Measurements from ENCODE around the gene CKB.

The CKB gene

GRCh38 chr14:103539056-103539825 is 16.6 kb upstream of the CKB start:
- in situ Hi-C loops (cut with HindIII; ENCODE audit: low sequenced_read_pairs): no loop called here

- in situ Hi-C loops (cut with HindIII; ENCODE audit: low sequenced_read_pairs): no loop called here
These were observed 15.8 kb upstream of the CKB start for GRCh38 chr14:103538291-103539055.

GRCh38 chr14:103537175-103537990 is 14.8 kb upstream of the CKB start:
- in situ Hi-C loops (cut with HindIII; ENCODE audit: low sequenced_read_pairs): no loop called here

- in situ Hi-C loops (cut with HindIII; ENCODE audit: low sequenced_read_pairs): no loop called here
These were observed 14.1 kb upstream of the CKB start for GRCh38 chr14:103536693-103537092.

- in situ Hi-C loops (cut with HindIII; ENCODE audit: low sequenced_read_pairs): no loop called here
These were observed 13.4 kb upstream of the CKB start for GRCh38 chr14:103535891-103536565.

- in situ Hi-C loops (cut with HindIII; ENCODE audit: low sequenced_read_pairs): no loop called here
These were observed 12.7 kb upstream of the CKB start for GRCh38 chr14:103535081-103535890.

GRCh38 chr14:103534576-103535061 is 12.0 kb upstream of the CKB start:
- in situ Hi-C loops (cut with HindIII; ENCODE audit: low sequenced_read_pairs): no loop called here

GRCh38 chr14:103533999-103534575 is 11.5 kb upstream of the CKB start:
- in situ Hi-C loops (cut with HindIII; ENCODE audit: low sequenced_read_pairs): no loop called here

- in situ Hi-C loops (cut with HindIII; ENCODE audit: low sequenced_read_pairs): no loop called here
These were observed 10.7 kb upstream of the CKB start for GRCh38 chr14:103533137-103533998.

GRCh38 chr14:103532216-103533136 is 9.8 kb upstream of the CKB start:
- in situ Hi-C loops (cut with HindIII; ENCODE audit: low sequenced_read_pairs): no loop called here

- in situ Hi-C loops (cut with HindIII; ENCODE audit: low sequenced_read_pairs): no loop called here
These were observed 9.0 kb upstream of the CKB start for GRCh38 chr14:103531421-103532215.

GRCh38 chr14:103530831-103531230 is 8.2 kb upstream of the CKB start:
- in situ Hi-C loops (cut with HindIII; ENCODE audit: low sequenced_read_pairs): no loop called here

GRCh38 chr14:103530390-103530789 is 7.8 kb upstream of the CKB start:
- in situ Hi-C loops (cut with HindIII; ENCODE audit: low sequenced_read_pairs): no loop called here

GRCh38 chr14:103529383-103530365 is 7.0 kb upstream of the CKB start:
- in situ Hi-C loops (cut with HindIII; ENCODE audit: low sequenced_read_pairs): no loop called here

GRCh38 chr14:103528587-103529382 is 6.2 kb upstream of the CKB start, which contains the start of gene TRMT61A:
TSS of gene TRMT61A (plus strand) at chr14:103529196. CDS start at chr14:103529979, 783 bp downstream.
- in situ Hi-C loops (cut with HindIII; ENCODE audit: low sequenced_read_pairs): no loop called here
